GM21526 (cell line): ENCODE results near the gene CALCOCO1.

Source experiments
- ATAC-seq: cut with Tn5 transposase; IDR thresholded peaks from one replicate; pipeline ENCODE4 v1.9.1; 2021; ENCODE audit warnings: moderate library complexity; ENCODE audit not compliant: unreplicated experiment, low FRiP score

Gene CALCOCO1

DNA sequence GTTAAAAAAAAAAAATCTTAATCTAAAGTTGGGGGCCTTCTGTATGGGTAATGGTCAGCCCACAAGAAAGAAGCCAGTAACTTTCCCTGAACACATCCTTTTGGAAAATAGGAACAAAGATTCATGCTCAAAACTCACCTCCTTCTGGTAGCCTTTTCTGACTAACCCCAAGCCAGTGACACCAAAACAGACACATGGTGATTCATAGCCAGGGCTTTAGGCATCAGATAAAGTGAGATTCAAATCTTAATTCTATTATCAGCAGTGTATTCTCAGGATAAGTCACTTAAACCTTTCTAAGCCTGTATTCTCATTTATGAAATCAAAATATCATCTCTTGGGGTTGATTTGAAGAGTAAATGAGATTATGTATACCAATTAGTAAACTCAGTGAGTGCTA is 56.3 kb downstream of the CALCOCO1 start:
- no peak for ATAC-seq

DNA sequence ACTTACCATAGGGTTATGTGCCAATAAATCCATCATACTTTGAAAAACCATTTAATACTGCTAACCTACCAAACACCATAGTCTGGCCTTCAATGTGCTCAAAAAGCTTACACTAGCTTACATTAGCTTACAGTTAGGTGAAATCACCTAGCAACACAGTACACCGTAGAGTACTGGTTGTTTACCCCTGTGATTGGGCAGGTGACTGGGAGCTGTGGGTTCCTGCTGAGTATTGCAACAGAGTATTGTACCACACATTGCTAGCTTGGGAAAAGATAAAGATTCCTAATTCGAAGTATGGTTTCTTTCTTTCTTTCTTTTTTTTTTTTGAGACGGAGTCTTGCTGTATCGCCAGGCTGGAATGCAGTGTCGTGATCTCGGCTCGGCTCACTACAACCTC is 56.9 kb downstream of the CALCOCO1 start:
- no peak for ATAC-seq

- no peak for ATAC-seq
Observed at GRCh38 chr12:53667080-53667479, 60.2 kb downstream of the CALCOCO1 start.

- ATAC-seq: no peak
Observed at GRCh38 chr12:53664936-53665335, 62.3 kb downstream of the CALCOCO1 start.

DNA sequence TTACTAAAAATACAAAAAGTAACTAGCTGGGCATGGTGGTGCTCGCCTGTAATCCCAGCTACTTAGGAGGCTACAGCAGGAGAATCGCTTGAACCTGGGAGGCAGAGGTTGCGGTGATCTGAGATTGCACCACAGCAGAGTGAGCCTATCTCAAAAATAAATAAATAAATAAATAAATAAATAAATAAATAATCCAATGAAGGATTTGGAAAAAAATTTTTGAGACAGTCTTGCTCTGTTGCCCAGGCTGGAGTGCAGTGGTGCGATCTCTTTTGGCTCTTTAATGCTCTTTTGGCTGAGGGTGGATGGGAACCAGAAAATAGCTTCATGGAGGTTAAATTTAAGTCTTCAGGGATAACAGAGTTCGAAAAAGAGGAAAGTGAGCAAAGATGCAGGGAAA is 63.1 kb downstream of the CALCOCO1 start:
- no peak for ATAC-seq

GRCh38 chr12:53660041-53660440 is 67.2 kb downstream of the CALCOCO1 start:
- ATAC-seq: no peak

- ATAC-seq: no peak
Observed at GRCh38 chr12:53659571-53659981, 67.7 kb downstream of the CALCOCO1 start.

GRCh38 chr12:53659011-53659551 is 68.2 kb downstream of the CALCOCO1 start:
- no peak for ATAC-seq
